Liver (tissue), 9 donors: ENCODE data around the gene RPL38. TPM values are rescaled to one million over a fixed set of nuclear protein-coding genes. Genes with fewer than 3 reads are reported as not detected.

Experiments
- DNase-seq: peaks from one replicate; pipeline ENCODE4 v3.0.0-alpha.2; 2017; ENCODE audit warnings: low spot score
- H3K27ac ChIP-seq, 2 donors: one replicate each; pipeline ENCODE4 v1.7.0; 2013; ENCODE audit warnings: inconsistent platforms in 2 of 2, low read length in 2 of 2, control low read depth in 1 of 2, low read depth in 1 of 2, mild to moderate bottlenecking in 1 of 2
- H3K27me3 ChIP-seq, 4 donors: one replicate each; pipeline versions ENCODE4 v1.6.1 to v1.7.0; 2013; ENCODE audit warnings: low read length in 3 of 4, inconsistent platforms in 1 of 4, mild to moderate bottlenecking in 1 of 4, moderate library complexity in 1 of 4; ENCODE audit not compliant: control insufficient read depth in 4 of 4, insufficient read depth in 4 of 4
- H3K36me3 ChIP-seq, 4 donors: one replicate each; pipeline versions ENCODE4 v1.6.1 to v1.7.0; 2013; ENCODE audit warnings: low read length in 3 of 4, mild to moderate bottlenecking in 3 of 4, low read depth in 1 of 4, moderate library complexity in 1 of 4; ENCODE audit not compliant: control insufficient read depth in 4 of 4, insufficient read depth in 3 of 4
- H3K4me1 ChIP-seq, 4 donors: one replicate each; pipeline versions ENCODE4 v1.6.1 to v1.7.0; 2013; ENCODE audit warnings: low read length in 3 of 4, mild to moderate bottlenecking in 3 of 4, moderate library complexity in 1 of 4; ENCODE audit not compliant: control insufficient read depth in 4 of 4, insufficient read depth in 4 of 4
- H3K4me3 ChIP-seq, 3 donors: one replicate each; pipeline versions ENCODE4 v1.6.1 to v1.7.0; 2013; ENCODE audit warnings: low read length in 3 of 3, control low read depth in 1 of 3, low read depth in 1 of 3, mild to moderate bottlenecking in 1 of 3
- H3K9ac ChIP-seq, 2 donors: one replicate each; pipeline ENCODE4 v1.7.0; 2013; ENCODE audit warnings: low read length in 2 of 2, mild to moderate bottlenecking in 2 of 2, moderate library complexity in 2 of 2, control low read depth in 1 of 2, low read depth in 1 of 2
- H3K9me3 ChIP-seq, 4 donors: one replicate each; pipeline versions ENCODE4 v1.6.1 to v1.7.0; 2013; ENCODE audit warnings: low read length in 3 of 4; ENCODE audit not compliant: control insufficient read depth in 4 of 4
- ATF3 ChIP-seq: IDR thresholded peaks from 2 replicates; pipeline ENCODE4 v1.6.1; 2016; ENCODE audit warnings: antibody characterized with exemption
- CTCF ChIP-seq: fragments of 150-350 bp; IDR thresholded peaks from 2 replicates; pipeline ENCODE4 v1.5.1; 2017; ENCODE audit warnings: improper control_type of control experiment, low read depth, low read length; ENCODE audit not compliant: missing input control
- EGR1 ChIP-seq, 2 donors: IDR thresholded peaks; 2 replicates each; pipeline ENCODE4 v1.6.1; 2016 to 2018; ENCODE audit warnings: antibody characterized with exemption in 2 of 2, low read depth in 2 of 2
- FOXA2 ChIP-seq: IDR thresholded peaks from 2 replicates; pipeline ENCODE4 v1.6.1; 2016; ENCODE audit warnings: antibody characterized with exemption
- GABPA ChIP-seq, 2 donors: IDR thresholded peaks in 1 of 2; conservative IDR thresholded peaks in 1 of 2; 2 replicates each; pipeline ENCODE4 v1.6.1; 2016; ENCODE audit warnings: antibody characterized with exemption in 2 of 2, mild to moderate bottlenecking in 1 of 2, moderate library complexity in 1 of 2
- HNF4G ChIP-seq: IDR thresholded peaks from 2 replicates; pipeline ENCODE4 v1.6.1; 2016; ENCODE audit warnings: antibody characterized with exemption
- JUND ChIP-seq, 2 donors: IDR thresholded peaks; 2 replicates each; pipeline ENCODE4 v1.6.1; 2016; ENCODE audit warnings: antibody characterized with exemption in 2 of 2
- MAX ChIP-seq: IDR thresholded peaks from 2 replicates; pipeline ENCODE4 v1.6.1; 2016; ENCODE audit warnings: antibody characterized with exemption
- NR2F2 ChIP-seq: IDR thresholded peaks from 2 replicates; pipeline ENCODE4 v1.6.1; 2016; ENCODE audit warnings: antibody characterized with exemption
- RAD21 ChIP-seq, 2 donors: IDR thresholded peaks; 2 replicates each; pipeline ENCODE4 v1.6.1; 2016; ENCODE audit warnings: antibody characterized with exemption in 2 of 2, mild to moderate bottlenecking in 2 of 2
- RXRA ChIP-seq, 2 donors: IDR thresholded peaks; 2 replicates each; pipeline ENCODE4 v1.6.1; 2017 to 2018; ENCODE audit warnings: antibody characterized with exemption in 2 of 2, mild to moderate bottlenecking in 1 of 2
- ZBTB33 ChIP-seq: IDR thresholded peaks from 2 replicates; pipeline ENCODE4 v1.6.1; 2016; ENCODE audit warnings: antibody characterized with exemption
- WGBS: extraction: QIAGEN DNeasy Blood & Tissue Kit; methylation state at CpG from one replicate; pipeline ENCODE4 v1.1.7; 2013; 5-methylcytosine and 5-hydroxymethylcytosine counted together
- polyA plus RNA-seq, 2 donors: library from polyadenylated mRNA; stranded (reverse) in 1 of 2; unstranded in 1 of 2; fragments of 200-250 nt in 1 of 2; fragments of >200 nt in 1 of 2; fragmentation: Nextera tagmentation in 1 of 2; extraction: Ambion mirVana in 1 of 2; gene quantifications; one replicate each; pipeline versions ENCODE4 v1.2.1 to v1.2.3, GENCODE V29; 2013 to 2015
- total RNA-seq, 2 donors: library from RNA; depleted of rRNA; stranded (reverse); fragments of >200 nt; gene quantifications; one replicate each; pipeline ENCODE4 v1.2.3, GENCODE V29; 2014
- donor health status: healthy.
- donor health status: healthy.
- donor health status: healthy.
- donor health status: healthy.
- donor health status: healthy.

The RPL38 gene
- total and polyA plus RNA-seq, 4 donors, result 67.7 to 1,367 (median 455) TPM

GRCh38 chr17:74197801-74198200, 5.7 kb upstream of the RPL38 start:
- no peak for TF ChIP-seq NR2F2
- no peak for TF ChIP-seq RAD21 (IDR thresholded peaks at IDR 0.05)
- TF ChIP-seq CTCF, result no peak

GRCh38 chr17:74198694-74199093, 4.8 kb upstream of the RPL38 start:
- H3K4me1 ChIP-seq, result peaks cover 0 to 6% (median 1%) of the 10 kb centered on the region in 4 donors
- H3K9me3 ChIP-seq, result no peaks in the 10 kb centered on the region
- no peak overlapping the region for H3K4me3 ChIP-seq
- WGBS, result 67% methylated on average over 6 of the region's 6 CpGs
- TF ChIP-seq EGR1 (IDR thresholded peaks at IDR 0.05; ENCODE audit: low read depth in 2 of 2) (no peak), CTCF (no peak), RAD21 (IDR thresholded peaks at IDR 0.05) (no peak), ATF3 (no peak), MAX (no peak), HNF4G (no peak), FOXA2 (no peak), RXRA (IDR thresholded peaks at IDR 0.05) (no peak)
- H3K27ac ChIP-seq, result no peak overlapping the region
- no peak for DNase-seq
- H3K9ac ChIP-seq, result no peak overlapping the region
- H3K27me3 ChIP-seq, result peaks cover 0 to 3% (median 0%) of the 10 kb centered on the region in 4 donors
- H3K36me3 ChIP-seq, result no peaks in the 10 kb centered on the region

More at GRCh38 chr17:74197801-74198200, 5.7 kb upstream of the RPL38 start:
- Histone ChIP-seq H3K36me3 (no peaks in the 10 kb centered on the region), H3K4me3 (no peak overlapping the region), H3K27me3 (peaks cover 0 to 3% (median 0%) of the 10 kb centered on the region in 4 donors), H3K9me3 (no peaks in the 10 kb centered on the region), H3K4me1 (peaks cover 0 to 7% (median 3%) of the 10 kb centered on the region in 4 donors), H3K9ac (no peak overlapping the region), H3K27ac (no peak overlapping the region)
- DNase-seq, result no peak
- WGBS, result 67% methylated on average over 2 of the region's 2 CpGs

- Histone ChIP-seq H3K9ac (peak overlapping the region; percentile 37 to 41), H3K27ac (no peak overlapping the region), H3K27me3 (peaks cover 0 to 3% (median 0%) of the 10 kb centered on the region in 4 donors), H3K4me1 (peaks cover 0 to 10% (median 3%) of the 10 kb centered on the region in 4 donors), H3K9me3 (no peaks in the 10 kb centered on the region), H3K36me3 (no peaks in the 10 kb centered on the region), H3K4me3 (no peak overlapping the region)
- WGBS, result 20% methylated on average over 35 of the region's 35 CpGs
- peak; percentile 77 for DNase-seq
- TF ChIP-seq CTCF (peak; percentile 88), FOXA2 (no peak), RAD21 (IDR thresholded peaks at IDR 0.05) (peak; percentile 72 to 79), JUND (IDR thresholded peaks at IDR 0.05) (no peak), GABPA (IDR thresholded peaks at IDR 0.05 in 1 of 2, conservative IDR thresholded peaks at IDR 0.05 in 1 of 2) (peak in 1 of 2 donors; percentile 11), ZBTB33 (no peak), NR2F2 (no peak), RXRA (IDR thresholded peaks at IDR 0.05) (no peak)
Measured at GRCh38 chr17:74199306-74200092, 4.0 kb upstream of the RPL38 start.
